NCI-H510A (cell line): ENCODE measurements around the gene GPR52.
"Not testable (repeated sequence)": the region's sequence is repeated elsewhere in the genome, so short reads cannot be mapped to it uniquely, and the experiment has no call there.

Source experiments
- DNase-seq: peaks from one replicate; lab custom pipeline; 2025; lab: John Stamatoyannopoulos, UW

GPR52 gene, protein sequence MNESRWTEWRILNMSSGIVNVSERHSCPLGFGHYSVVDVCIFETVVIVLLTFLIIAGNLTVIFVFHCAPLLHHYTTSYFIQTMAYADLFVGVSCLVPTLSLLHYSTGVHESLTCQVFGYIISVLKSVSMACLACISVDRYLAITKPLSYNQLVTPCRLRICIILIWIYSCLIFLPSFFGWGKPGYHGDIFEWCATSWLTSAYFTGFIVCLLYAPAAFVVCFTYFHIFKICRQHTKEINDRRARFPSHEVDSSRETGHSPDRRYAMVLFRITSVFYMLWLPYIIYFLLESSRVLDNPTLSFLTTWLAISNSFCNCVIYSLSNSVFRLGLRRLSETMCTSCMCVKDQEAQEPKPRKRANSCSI

DNA sequence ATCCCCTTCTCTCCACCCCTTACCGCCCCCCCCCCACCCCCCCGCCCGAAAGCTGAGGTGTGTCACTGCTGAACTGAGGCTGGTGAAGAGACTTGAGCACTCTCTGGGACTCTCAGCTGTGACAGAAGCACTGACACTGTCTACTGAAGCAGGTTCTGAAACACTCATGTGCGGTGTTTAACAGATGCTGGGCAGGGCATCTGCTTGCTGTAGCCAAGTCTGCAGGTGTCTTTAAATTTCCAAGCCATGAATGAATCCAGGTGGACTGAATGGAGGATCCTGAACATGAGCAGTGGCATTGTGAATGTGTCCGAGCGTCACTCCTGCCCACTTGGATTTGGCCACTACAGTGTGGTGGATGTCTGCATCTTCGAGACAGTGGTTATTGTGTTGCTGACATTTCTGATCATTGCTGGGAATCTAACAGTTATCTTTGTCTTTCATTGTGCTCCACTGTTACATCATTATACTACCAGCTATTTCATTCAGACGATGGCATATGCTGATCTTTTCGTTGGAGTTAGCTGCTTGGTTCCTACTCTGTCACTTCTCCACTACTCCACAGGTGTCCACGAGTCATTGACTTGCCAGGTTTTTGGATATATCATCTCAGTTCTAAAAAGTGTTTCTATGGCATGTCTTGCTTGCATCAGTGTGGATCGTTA, at the start of gene GPR52:
GPR52 (plus strand) TSS at position 99 of the 665 bp plus-strand sequence; CDS start at position 247, 148 bp downstream.
- DNase-seq, result no peak

DNA sequence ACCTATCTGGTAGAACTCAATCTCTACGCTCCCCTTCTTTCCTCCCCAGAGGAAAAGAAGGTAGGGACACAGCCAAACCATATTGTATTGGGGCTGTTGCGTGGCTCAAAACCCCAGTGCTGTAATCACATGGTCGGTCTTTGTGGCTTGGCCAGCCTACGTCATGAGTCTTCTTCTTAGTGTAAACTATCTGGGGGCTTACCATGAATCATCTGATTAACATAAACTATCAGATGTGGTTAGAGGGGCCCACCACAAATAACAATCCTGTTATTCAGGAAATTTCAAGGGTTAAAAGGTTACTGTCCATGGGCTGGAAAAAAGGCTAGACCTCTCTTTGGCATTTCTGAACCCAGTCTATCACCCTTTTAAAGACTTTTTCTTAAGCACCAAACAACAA, 49.5 kb upstream of the GPR52 start:
- DNase-seq, result no peak

DNA sequence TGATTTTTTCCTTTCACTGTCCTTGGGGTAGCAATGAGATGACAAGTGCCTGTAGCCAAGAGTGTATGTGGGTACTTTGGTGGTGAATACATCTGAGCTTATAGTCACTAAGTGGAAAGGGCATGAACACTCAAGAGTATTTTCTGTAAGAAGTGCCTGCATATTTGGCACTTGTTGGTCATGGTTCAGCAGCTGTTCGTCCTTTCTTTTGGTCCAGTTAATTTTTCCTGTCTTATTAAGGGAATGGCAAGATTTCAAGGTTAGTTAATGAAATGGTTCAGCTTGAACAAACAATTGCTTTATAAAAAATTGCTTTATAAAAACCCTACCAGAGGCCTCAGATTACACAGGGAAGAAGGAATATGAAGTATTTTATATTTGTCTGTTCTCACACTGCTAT, 48.6 kb upstream of the GPR52 start:
- DNase-seq, result no peak

DNA sequence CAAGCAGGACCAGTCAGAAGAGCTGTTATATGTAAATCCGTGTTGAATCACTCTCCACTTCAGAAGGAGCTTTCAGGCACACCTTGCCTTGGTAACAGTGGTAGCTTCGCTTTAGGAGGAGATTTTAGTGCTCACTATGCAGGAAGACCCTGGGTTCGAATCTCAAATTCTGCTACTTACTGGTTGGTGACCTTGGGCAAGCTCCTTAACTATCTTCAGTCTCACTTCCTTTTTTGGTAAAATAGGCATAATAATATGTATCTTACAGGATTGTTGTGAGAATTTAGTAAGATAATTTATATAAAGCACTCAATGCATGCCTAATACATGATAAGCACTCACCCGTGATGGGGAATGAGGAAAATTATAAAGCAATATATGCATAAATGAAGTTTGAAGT, 46.7 kb upstream of the GPR52 start:
- no peak for DNase-seq

DNA sequence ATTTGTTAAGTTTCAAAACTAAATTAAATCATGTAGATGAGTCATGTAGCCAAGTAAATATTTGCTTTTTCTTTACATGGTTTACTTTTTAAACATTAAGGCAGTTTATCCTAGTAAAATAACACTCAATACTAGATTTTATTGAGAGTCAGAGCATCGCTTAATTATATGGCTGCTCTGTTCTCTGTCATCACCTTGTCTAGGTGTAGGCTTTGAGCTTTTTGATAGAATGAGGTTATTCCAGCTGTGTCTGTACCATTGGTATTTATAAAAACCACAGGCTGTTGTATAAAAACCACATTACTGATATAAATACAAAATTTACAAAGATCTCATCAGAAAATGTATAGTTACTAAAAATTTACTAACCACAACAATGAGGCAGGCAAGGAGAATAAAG, 42.5 kb upstream of the GPR52 start:
- no peak for DNase-seq

DNA sequence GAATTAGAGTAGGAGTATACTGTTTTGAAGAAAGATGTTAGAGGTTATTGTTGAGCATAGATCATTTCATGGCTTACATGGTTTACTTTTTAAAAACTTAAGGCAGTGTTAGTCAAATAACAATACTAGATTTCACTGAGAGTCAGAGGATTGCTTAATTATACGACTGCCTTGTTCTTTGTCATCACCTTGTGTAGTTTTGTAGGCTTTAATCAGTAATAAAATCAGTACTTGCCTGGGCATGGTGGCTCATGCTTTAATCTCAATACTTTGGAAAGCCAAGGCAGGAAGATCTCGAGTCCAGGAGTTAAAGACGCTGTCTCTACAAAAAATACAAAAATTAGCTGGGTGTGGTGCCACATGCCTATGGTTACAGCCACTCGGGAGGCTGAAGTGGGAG, 41.3 kb upstream of the GPR52 start:
- DNase-seq, result no peak

DNA sequence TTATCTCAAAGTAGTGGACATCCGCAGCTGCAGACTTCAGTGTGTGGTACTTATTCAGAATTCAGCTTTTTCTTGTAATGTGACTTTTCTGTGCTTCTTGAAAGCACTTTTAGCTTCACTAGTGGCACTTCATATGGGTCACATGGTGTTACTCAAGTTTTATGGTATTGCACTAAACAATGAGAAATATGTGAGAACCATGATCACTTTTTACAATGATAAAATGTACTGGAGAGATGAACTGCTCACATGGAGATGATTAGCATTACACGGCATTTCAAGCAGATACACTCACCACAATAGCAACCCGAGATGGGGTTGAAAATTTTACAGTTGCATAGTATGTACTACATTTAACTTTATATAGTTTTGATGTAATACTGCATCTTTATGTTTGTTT, 40.1 kb upstream of the GPR52 start:
- no peak for DNase-seq

DNA sequence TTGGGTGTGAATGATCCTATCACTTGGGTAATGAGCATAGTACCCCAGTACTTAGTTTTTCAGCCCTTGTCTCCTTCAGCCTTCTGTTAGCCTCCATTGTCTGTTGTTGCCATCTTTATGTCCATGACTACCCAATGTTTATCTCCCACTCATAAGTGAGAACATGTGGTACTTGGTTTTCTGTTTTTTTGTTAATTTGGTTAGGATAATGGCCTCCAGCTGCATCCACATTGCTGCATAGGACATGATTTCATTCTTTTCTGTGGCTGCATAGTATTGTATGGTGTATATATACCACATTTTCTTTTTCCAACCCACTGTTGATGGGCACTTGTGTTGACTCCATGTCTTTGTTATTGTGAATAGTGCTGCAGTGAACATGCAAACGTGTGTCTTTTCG, 39.6 kb upstream of the GPR52 start:
- DNase-seq, result no peak

DNA sequence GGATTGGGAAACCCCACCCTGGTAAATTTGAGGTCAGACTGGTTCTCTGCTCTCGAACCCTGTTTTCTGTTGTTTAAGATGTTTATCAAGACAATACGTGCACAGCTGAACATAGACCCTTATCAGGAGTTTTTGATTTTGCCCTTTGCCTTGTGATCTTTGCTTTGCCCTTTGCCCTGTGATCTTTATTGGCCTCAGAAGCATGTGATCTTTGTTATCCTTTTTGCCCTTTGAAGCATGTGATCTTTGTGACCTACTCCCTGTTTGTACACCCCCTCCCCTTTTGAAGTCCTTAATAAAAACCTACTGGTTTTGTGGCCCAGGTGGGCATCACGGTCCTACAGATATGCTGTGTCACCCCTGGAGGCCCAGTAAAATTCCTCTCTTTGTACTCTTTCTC, 38.0 kb upstream of the GPR52 start:
- not testable (repeated sequence) for DNase-seq

DNA sequence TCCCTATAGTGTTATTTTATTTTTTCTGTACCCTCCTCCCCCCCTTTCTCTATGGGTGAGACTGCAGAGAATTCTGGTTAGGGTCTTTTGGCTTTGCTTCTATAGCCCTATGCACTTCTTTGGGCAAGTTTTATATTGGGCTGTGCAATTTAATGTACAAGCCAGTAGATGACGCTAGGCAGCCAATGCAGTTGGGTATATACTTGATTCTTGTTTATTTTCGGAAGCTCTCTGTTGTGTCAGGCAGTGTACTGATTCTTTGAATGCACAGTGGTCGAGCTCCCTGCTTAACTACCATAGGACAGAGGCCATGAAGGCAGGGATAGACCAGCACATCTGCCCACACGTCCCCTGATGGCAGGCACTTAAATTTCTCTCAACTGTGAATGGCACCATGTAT, 34.1 kb upstream of the GPR52 start:
- DNase-seq, result no peak

DNA sequence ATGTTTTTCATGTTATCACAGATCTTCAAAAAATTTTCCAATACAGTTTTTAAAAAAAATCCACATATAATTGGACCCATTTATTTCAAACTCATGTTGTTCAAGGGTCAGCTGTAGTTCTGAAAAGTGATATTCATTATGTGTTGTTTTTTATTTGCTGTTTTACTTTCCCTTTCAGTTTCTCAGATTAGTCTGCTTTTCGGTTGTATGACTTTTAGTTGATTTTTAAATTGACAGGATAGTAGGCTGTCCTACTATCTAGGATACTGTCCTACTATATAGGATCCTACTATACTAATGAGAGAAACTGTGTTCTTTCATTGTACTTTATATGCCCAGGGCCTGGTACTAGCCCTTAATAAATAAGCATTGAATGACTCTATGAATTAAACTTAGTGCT, 33.6 kb upstream of the GPR52 start:
- DNase-seq, result no peak

DNA sequence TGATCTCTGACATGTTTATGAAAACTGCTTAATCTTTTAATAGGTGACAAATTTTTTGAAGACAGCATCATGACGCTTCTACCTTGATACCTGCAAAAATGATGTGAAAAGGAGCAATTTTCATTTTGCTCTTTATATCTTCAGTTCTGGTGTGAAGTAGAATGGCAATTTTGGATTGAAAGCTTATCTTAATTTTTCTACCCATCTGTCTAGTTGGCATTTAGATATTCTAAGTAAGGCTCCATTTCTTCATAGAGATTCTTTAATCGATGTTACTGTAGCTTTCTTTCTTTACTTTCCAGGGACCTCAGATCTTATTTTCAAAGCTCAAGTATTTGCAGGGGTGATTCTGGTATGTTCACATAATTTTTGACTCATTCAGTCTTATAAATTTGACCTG, 32.3 kb upstream of the GPR52 start:
- no peak for DNase-seq

DNA sequence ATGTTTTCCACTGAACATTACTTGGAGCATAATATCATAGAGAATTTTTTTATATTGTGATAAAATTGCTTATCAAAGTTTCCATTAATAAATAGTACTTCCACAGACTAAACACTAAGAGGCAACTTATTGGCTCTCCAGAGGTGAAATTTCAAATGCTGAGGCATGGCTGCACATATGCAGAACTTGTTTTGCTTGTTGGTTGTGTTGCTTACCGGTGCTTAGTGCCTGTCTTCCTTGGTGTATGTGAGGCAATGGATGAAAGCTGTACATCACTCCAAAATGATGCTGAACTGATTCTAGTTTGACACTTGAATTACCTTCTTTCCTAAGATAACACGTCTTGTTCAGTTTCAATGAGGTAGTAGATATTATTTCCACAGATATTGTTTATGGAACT, 29.8 kb upstream of the GPR52 start:
- DNase-seq, result no peak

DNA sequence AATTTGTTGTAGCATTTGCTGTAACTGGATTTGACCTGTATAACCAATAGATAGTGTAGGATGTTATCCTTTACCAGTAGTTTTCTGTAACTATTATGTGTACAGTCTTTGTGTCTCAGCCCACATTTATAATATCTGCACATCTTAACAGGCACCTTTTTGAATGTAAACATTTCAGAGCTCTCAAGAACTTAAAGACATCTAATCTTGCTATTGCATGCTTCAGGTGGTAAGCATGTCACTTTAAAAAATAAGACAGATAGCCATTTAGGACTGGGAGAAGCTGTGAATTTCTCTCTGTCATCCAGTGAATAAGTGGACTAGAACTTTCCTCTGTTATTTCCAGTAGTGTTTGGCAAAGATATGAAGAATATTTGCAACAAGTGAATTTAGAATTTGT, 22.6 kb upstream of the GPR52 start:
- no peak for DNase-seq

DNA sequence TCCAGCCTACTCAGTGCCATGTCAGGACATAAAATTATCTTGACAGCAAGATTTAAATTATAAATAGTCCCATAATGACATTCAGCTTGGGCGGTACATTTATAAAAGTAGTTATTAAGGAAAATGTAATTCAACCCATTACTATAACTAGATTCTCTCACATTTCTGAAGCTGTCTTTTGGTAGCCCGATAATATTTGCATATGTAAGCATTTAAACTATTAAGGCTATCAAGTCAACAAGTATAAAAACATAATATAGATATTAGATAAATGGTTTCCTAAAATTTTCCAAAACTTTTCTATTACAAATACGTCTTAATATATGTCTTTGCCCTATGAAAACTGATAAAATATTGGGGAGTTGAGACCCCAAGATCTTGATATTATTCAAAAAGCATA, 21.6 kb upstream of the GPR52 start:
- no peak for DNase-seq

DNA sequence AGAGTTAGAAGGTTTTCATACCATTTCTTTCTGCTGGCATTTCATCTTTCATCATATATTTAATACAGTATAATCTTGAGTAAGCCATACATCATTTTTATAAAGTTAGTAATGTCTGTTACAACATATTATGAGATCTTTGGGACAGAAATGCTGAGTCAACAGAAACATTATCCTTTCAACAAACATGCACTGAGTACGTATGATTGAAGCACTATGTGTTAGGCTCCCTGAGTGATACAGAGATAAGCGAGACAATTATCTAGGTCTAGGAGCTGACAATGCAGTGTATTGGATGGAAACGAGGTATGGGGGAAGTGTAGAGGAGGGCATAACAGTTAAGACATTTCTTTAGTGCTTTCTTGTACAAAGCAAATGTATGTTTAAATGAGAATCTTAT, 19.7 kb upstream of the GPR52 start:
- no peak for DNase-seq

DNA sequence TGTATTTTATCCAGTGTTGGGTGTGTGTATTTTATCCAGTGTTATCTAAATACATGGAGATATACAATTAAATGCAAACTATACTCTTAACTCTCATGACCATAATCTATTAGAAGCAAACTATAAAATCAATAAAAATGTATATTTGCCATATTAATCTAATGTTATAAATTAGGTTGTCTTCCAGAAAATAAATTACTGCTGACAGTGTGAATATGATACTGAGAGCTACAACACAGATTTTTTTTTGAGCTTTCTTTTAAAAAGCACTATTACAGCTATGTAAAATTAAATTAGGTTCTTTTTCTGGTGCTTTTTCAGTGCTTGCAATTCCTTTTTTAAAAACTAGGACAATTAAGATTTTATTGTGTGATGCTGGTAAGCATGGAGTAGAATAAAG, 19.0 kb upstream of the GPR52 start:
- no peak for DNase-seq

DNA sequence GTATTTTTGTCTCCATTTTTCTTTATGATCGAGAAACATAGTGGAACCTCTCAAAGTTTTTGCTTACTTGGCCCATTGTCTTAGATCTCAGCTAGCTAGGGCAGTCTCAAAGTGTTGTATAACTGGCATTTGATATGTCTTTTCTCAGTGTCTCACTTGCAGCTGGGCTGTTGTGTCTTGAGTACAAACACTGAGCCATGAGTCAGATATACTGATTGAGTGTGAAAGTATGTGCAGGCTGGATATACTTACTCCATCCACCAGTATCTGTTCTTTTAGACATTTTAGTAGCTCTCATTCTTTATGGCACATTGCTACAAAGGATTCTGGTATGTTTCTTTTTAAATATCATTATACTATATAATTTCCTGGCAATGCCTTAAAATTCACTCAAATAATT, 14.3 kb upstream of the GPR52 start:
- DNase-seq, result no peak

DNA sequence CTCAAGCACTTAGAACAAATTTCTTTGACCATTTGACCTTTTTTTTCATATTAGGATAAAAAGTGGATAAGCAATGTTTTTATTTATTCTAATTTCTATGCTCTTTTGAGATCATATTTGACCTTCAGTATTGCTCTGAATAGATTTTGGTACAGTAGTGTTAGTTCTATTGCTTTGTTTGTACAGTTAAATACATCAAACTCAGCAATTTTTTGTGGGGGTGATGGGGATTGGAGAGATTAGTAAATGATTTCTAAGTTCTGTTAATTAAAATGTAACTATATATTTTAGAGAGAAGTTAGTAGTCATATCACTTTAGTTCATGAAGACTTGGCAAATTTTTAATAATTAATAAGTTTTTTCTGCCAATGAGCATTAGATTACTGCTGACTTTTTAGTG, 2.4 kb upstream of the GPR52 start:
- no peak for DNase-seq

DNA sequence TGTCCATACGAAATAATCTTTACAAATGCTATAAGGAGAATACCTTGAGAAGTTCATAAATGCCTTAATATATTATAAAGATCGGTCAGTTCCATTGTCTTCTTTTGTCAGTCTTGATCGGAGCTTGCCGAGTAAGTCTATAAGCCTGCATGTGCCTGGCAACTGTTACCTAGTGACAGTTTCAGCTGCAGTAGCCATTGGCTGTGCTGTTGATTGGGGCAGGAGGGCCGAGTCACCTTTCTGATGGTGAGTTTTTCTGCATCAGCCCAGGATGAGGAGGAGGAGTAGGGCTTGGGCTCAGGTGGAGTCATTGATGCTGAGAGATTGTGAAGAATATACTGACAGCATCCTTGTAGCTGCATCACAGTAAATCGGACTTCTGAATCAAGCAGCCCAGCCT, 1.9 kb upstream of the GPR52 start:
- DNase-seq, result no peak

DNA sequence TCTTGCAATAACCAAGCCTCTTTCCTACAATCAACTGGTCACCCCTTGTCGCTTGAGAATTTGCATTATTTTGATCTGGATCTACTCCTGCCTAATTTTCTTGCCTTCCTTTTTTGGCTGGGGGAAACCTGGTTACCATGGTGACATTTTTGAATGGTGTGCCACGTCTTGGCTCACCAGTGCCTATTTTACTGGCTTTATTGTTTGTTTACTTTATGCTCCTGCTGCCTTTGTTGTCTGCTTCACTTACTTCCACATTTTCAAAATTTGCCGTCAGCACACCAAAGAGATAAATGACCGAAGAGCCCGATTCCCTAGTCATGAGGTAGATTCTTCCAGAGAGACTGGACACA, 743 bp downstream of the GPR52 start:
- no peak for DNase-seq

DNA sequence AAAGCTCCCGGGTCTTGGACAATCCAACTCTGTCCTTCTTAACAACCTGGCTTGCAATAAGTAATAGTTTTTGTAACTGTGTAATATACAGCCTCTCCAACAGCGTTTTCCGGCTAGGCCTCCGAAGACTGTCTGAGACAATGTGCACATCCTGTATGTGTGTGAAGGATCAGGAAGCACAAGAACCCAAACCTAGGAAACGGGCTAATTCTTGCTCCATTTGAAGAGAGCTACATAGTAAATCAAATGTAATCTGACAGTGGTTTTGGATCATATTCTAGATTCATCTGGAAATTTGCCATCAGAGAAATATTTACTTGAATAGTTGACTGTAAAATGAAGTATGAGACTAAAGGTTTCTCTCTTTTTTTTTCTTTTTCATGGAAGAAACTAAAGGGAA, 1.2 kb downstream of the GPR52 start:
- no peak for DNase-seq

DNA sequence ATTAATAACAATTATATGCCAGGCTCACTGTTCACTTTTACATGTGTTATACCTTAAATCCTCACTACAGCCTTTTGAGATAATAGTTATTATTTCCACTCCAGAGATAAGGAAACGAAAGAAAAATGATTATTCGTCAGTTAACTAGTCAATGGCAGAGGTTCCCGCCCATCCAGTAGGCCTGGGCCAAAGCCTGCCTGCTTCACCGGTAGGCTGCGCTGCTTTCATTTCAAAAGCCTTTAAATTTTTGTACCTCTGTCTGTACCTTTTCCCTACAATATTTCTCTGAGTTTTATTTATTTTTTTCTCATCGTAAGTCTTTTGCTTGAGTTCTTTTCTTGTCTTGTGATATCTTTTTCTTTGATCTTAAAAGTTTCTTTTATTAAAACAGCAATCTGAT, 3.6 kb downstream of the GPR52 start:
- no peak for DNase-seq

DNA sequence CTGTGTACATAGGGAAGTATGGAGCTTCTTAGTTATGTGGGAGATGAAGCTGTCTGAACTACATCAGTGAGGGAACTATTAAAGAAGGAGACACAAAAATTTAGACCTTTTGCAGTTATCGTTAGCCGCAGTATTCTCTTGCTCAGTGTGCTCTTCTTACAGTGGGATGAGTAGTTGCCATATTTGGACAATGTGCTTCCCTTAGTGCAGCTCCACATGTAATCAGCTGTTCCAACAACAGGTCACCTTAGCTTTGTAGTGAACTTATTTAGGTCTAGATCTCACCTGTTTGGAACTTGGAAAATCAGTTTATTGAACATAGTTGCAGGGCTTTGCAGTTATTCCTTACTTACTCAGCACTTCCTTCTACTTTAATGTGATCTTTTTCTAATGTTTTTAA, 18.1 kb downstream of the GPR52 start:
- no peak for DNase-seq
